Mesenchymal stem cell (in vitro differentiated cells and primary cell): ENCODE results near the gene HOXA5.

Experiments used
- DNase-seq: peaks from one replicate; pipeline ENCODE4 v3.0.0-alpha.2; 2013
- H2AFZ ChIP-seq: one replicate; pipeline ENCODE4 v1.6.1; 2013; ENCODE audit warnings: low read depth, mild to moderate bottlenecking, control low read depth, inconsistent platforms, low read length, moderate library complexity
- H2AK5ac ChIP-seq: 2 replicates; pipeline ENCODE4 v1.6.1; 2013; ENCODE audit warnings: low read length, moderate library complexity, mild to moderate bottlenecking, inconsistent platforms; ENCODE audit not compliant: severe bottlenecking
- H2BK120ac ChIP-seq: one replicate; pipeline ENCODE4 v1.6.1; 2013; ENCODE audit warnings: low read depth, mild to moderate bottlenecking, inconsistent platforms, low read length, moderate library complexity
- H2BK12ac ChIP-seq, 2 experiments: one replicate each; pipeline ENCODE4 v1.6.1; 2013; ENCODE audit warnings: inconsistent platforms in 2 of 2, low read length in 2 of 2, mild to moderate bottlenecking in 2 of 2, moderate library complexity in 2 of 2, control low read depth in 1 of 2
- H2BK15ac ChIP-seq: one replicate; pipeline ENCODE4 v1.6.1; 2013; ENCODE audit warnings: mild to moderate bottlenecking, low read depth, inconsistent platforms; ENCODE audit not compliant: poor library complexity, severe bottlenecking
- H2BK5ac ChIP-seq: 2 replicates; pipeline ENCODE4 v1.6.1; 2013; ENCODE audit warnings: low read depth, mild to moderate bottlenecking, low read length, control low read depth, inconsistent platforms; ENCODE audit not compliant: poor library complexity, severe bottlenecking
- H3K14ac ChIP-seq, 2 experiments: one replicate each; pipeline ENCODE4 v1.6.1; 2013; ENCODE audit warnings: inconsistent platforms in 2 of 2, low read length in 2 of 2, control low read depth in 1 of 2, mild to moderate bottlenecking in 1 of 2, moderate library complexity in 1 of 2
- H3K18ac ChIP-seq, 2 experiments: one replicate each; pipeline ENCODE4 v1.6.1; 2013; ENCODE audit warnings: inconsistent platforms in 2 of 2, low read length in 2 of 2, control low read depth in 1 of 2, low read depth in 1 of 2, mild to moderate bottlenecking in 1 of 2
- H3K23ac ChIP-seq, 2 experiments: one replicate each; pipeline ENCODE4 v1.6.1; 2013; ENCODE audit warnings: inconsistent platforms in 2 of 2, low read length in 2 of 2, mild to moderate bottlenecking in 2 of 2, moderate library complexity in 2 of 2, control low read depth in 1 of 2
- H3K27ac ChIP-seq: 2 replicates; pipeline ENCODE4 v1.5.1; 2013; ENCODE audit warnings: mild to moderate bottlenecking, moderate library complexity, low read length, control low read depth, inconsistent platforms; ENCODE audit not compliant: poor library complexity, severe bottlenecking
- H3K27me3 ChIP-seq, 2 experiments: 2 replicates each; pipeline versions ENCODE4 v1.6.1 to v1.7.0; 2013; ENCODE audit warnings: low read length in 2 of 2, mild to moderate bottlenecking in 2 of 2, moderate library complexity in 2 of 2, control low read depth in 1 of 2, inconsistent platforms in 1 of 2; ENCODE audit not compliant: control insufficient read depth in 1 of 2, insufficient read depth in 1 of 2
- H3K36me3 ChIP-seq, 2 experiments: 2 replicates each; pipeline versions ENCODE4 v1.6.1 to v1.7.0; 2013; ENCODE audit warnings: low read length in 2 of 2, control low read depth in 1 of 2, inconsistent platforms in 1 of 2, low read depth in 1 of 2, mild to moderate bottlenecking in 1 of 2; ENCODE audit not compliant: insufficient read depth in 2 of 2, control insufficient read depth in 1 of 2
- H3K4ac ChIP-seq, 2 experiments: one replicate each; pipeline ENCODE4 v1.6.1; 2013; ENCODE audit warnings: inconsistent platforms in 2 of 2, low read length in 2 of 2, mild to moderate bottlenecking in 2 of 2, moderate library complexity in 2 of 2, control low read depth in 1 of 2, low read depth in 1 of 2
- H3K4me1 ChIP-seq: 2 replicates; pipeline ENCODE4 v1.6.1; 2013; ENCODE audit warnings: low read depth, low read length, control low read depth; ENCODE audit not compliant: control insufficient read depth, insufficient read depth
- H3K4me2 ChIP-seq: 2 replicates; pipeline ENCODE4 v1.6.1; 2013; ENCODE audit warnings: low read length, mild to moderate bottlenecking, inconsistent platforms; ENCODE audit not compliant: poor library complexity, severe bottlenecking
- H3K4me3 ChIP-seq, 2 experiments: 2 replicates each; pipeline versions ENCODE4 v1.5.1 to v1.7.0; 2013; ENCODE audit warnings: low read length in 2 of 2, mild to moderate bottlenecking in 2 of 2, control low read depth in 1 of 2, low read depth in 1 of 2; ENCODE audit not compliant: insufficient read depth in 1 of 2
- H3K79me1 ChIP-seq: replicated peaks from 2 replicates; pipeline ENCODE4 v1.6.1; 2013; ENCODE audit warnings: mild to moderate bottlenecking, control low read depth, low read length, inconsistent platforms; ENCODE audit not compliant: poor library complexity, severe bottlenecking
- H3K9ac ChIP-seq: 2 replicates; pipeline ENCODE4 v1.7.0; 2013; ENCODE audit warnings: mild to moderate bottlenecking, low read length, moderate library complexity
- H3K9me3 ChIP-seq: 2 replicates; pipeline ENCODE4 v1.7.0; 2013; ENCODE audit warnings: mild to moderate bottlenecking, low read length; ENCODE audit not compliant: control insufficient read depth
- H4K8ac ChIP-seq: one replicate; pipeline ENCODE4 v1.6.1; 2013; ENCODE audit warnings: inconsistent platforms, mild to moderate bottlenecking, low read length, moderate library complexity
- H4K91ac ChIP-seq: one replicate; pipeline ENCODE4 v1.6.1; 2013; ENCODE audit warnings: mild to moderate bottlenecking, low read length, inconsistent platforms
- WGBS: methylation state at CpG from one replicate; pipeline ENCODE4 v1.1.7; 2013; ENCODE audit warnings: mixed read lengths; 5-methylcytosine and 5-hydroxymethylcytosine counted together

The HOXA5 gene

DNA sequence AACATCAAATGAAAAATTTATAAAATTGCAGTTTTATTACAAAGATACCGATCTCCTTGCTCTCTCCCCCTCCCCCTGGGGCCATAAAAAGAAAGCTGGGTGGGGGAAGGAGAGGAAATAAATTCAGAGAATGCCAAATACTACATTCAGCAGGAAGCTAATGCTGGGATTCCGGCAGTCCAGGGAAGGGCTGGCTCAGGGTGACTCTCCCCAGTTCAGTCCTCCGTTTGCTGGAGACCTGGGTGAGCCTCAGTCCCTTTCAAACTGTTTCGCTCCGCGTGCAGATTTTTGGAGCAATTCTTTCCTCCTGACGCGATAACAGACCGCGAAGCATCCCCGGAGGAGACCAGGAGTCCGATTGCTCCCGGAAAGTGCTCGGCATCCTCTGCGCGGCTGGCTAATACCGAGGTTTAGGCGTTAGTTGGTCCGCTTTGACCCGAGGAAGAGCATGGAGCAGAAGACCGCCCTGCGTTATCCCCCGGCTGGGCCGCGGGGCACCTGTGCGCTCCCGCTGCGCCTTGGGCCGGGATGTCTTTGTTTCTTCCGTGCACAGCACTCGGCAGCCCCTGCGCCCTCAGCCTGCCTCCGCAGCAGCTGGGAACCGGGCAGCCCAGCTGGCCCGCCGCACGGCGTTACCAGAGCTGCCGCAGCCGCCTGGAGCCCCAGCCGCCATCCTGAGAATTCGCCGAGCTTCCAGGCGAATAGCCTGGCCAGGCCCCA lies 37.1 kb downstream of the HOXA5 start:
- Histone ChIP-seq H4K8ac (peak overlapping the region; percentile 76), H2BK15ac (peak overlapping the region; percentile 12), H3K27ac (peak overlapping the region; percentile 82), H2BK5ac (peak overlapping the region; percentile 96), H3K4me3 (peak overlapping the region; percentile 47 to 65), H2AK5ac (peak overlapping the region; percentile 18), H2BK12ac (peak overlapping the region; percentile 1 to 8), H3K27me3 (no peaks in the 10 kb centered on the region), H3K9me3 (no peaks in the 10 kb centered on the region), H3K4me1 (peaks cover 33% of the 10 kb centered on the region), H3K23ac (peak overlapping the region in 1 of 2 experiments; percentile 6), H3K79me1 (no peaks in the 10 kb centered on the region), H3K18ac (peak overlapping the region; percentile 70 to 85), H3K4me2 (peak overlapping the region; percentile 73), H3K9ac (peak overlapping the region; percentile 96), H3K4ac (peak overlapping the region; percentile 52 to 54), H2BK120ac (peak overlapping the region; percentile 66), H3K14ac (no peak overlapping the region), H4K91ac (peak overlapping the region; percentile 90), H2AFZ (no peak overlapping the region), H3K36me3 (peaks cover 6 to 28% of the 10 kb centered on the region in 2 experiments)
- DNase-seq, result peak; percentile 53
- WGBS, result 3% methylated on average over 43 of the region's 44 CpGs

DNA sequence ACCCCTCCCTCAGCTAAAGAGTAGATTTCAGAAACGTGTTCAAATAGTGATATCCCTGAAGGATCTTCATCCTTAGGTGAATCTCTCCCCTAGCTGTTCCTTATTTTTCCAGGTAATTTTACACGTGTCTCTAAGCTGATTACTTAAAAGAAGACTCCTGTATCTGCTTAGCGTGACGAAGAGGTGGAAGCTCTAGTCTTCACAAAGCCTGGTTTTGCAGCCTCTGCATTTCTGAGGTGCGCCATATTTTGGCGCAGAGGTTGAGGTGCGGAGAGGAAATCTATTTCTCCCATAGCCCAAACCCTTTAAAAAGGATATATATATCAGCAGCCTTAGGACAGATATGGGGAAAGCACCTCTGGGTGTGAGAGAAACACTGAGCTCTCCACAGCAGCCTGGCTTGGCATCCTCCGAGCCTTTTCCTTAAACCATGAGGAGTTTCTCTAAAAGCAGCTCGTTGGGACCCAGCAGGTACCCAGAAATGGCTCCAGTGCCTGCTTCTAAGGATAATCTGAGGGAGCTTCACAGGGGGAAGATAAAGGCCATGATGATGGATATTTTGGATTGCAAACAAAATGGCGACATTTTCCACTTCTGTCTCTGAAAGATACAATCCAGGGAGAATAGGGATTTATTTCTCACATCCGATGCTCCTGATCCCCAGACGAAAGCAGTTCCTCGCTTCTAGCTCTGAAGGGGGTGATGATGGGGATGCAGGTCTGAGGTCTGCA lies 38.0 kb downstream of the HOXA5 start:
- WGBS, result 25% methylated on average over 9 of the region's 13 CpGs
- no peak overlapping the region for H3K4ac ChIP-seq
- peak overlapping the region; percentile 34 for H3K4me2 ChIP-seq
- no peak overlapping the region for H2BK15ac ChIP-seq
- H2BK5ac ChIP-seq, result no peak overlapping the region
- H2AK5ac ChIP-seq, result peak overlapping the region; percentile 80
- no peak overlapping the region for H2BK120ac ChIP-seq
- no peak overlapping the region for H3K23ac ChIP-seq
- H3K27me3 ChIP-seq, result no peaks in the 10 kb centered on the region
- no peak for DNase-seq
- H3K27ac ChIP-seq, result peak overlapping the region; percentile 76
- H2AFZ ChIP-seq, result no peak overlapping the region
- H3K9ac ChIP-seq, result peak overlapping the region; percentile 96
- no peak overlapping the region for H4K8ac ChIP-seq
- no peak overlapping the region for H2BK12ac ChIP-seq
- H3K36me3 ChIP-seq, result peaks cover 12 to 35% of the 10 kb centered on the region in 2 experiments
- no peak overlapping the region for H3K18ac ChIP-seq
- peaks cover 34% of the 10 kb centered on the region for H3K4me1 ChIP-seq
- H3K14ac ChIP-seq, result no peak overlapping the region
- no peak overlapping the region for H3K4me3 ChIP-seq
- H3K79me1 ChIP-seq, result no peaks in the 10 kb centered on the region
- no peaks in the 10 kb centered on the region for H3K9me3 ChIP-seq
- H4K91ac ChIP-seq, result no peak overlapping the region

DNA sequence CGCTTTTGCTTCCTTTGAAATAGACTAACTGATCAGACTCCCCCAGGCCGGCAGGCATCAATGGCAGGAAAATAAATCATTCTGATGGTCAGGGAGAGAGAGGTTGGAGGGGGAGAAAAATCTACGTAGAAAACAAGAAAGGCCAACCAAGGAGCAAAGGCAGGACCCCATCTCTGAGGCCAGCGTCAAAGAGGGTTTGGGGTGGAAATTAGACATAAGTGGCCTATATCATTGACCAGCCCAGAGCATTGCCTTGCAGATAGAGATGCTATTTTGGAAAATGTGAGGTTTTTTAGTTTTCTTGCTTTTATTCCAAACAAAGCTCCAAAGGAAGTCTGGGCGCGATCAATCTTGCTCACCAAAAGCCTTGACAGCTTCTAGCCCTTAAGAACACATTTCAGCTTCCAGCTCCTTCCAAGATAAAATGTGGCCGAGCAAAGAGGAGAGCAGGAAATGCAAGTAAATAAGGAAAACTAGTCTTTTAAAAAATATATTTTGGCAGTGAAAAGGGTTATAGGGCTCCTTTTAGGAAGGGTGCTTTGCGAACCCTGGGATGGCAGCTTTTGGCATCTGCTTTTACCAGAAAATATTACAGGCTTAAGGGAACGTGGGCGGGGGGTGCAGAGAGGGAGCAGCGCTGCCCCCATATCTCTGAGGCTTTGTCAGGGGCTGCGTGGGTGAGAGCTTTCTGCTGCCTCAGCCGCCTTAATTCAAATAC lies 39.0 kb downstream of the HOXA5 start:
- no peak overlapping the region for H2BK15ac ChIP-seq
- no peaks in the 10 kb centered on the region for H3K27me3 ChIP-seq
- no peak overlapping the region for H3K18ac ChIP-seq
- H2AFZ ChIP-seq, result no peak overlapping the region
- H3K36me3 ChIP-seq, result peaks cover 8 to 26% of the 10 kb centered on the region in 2 experiments
- H4K8ac ChIP-seq, result no peak overlapping the region
- peak overlapping the region; percentile 44 for H2AK5ac ChIP-seq
- peak overlapping the region; percentile 96 for H3K9ac ChIP-seq
- no peak overlapping the region for H3K4ac ChIP-seq
- H2BK5ac ChIP-seq, result no peak overlapping the region
- H3K4me3 ChIP-seq, result no peak overlapping the region
- no peaks in the 10 kb centered on the region for H3K79me1 ChIP-seq
- H3K23ac ChIP-seq, result no peak overlapping the region
- no peak overlapping the region for H2BK120ac ChIP-seq
- no peak overlapping the region for H2BK12ac ChIP-seq
- H4K91ac ChIP-seq, result no peak overlapping the region
- 31% methylated on average over 11 of the region's 13 CpGs for WGBS
- no peaks in the 10 kb centered on the region for H3K9me3 ChIP-seq
- H3K4me2 ChIP-seq, result peak overlapping the region; percentile 92
- H3K14ac ChIP-seq, result no peak overlapping the region
- H3K4me1 ChIP-seq, result peaks cover 26% of the 10 kb centered on the region
- peak overlapping the region; percentile 90 for H3K27ac ChIP-seq
- DNase-seq, result peak; percentile 27
